ENCODE results near the gene ERO1B. TPM values are rescaled to one million over a fixed set of nuclear protein-coding genes. Genes with fewer than 3 reads are reported as not detected.

ERO1B gene
- total RNA-seq, 1 experiment from 2014 or later, result 3.2 TPM

- TF ChIP-seq ERG (CRISPR knock-in tag; IDR thresholded peaks at IDR 0.05), result no peak
- no peak for TF ChIP-seq FOXP4 (CRISPR knock-in tag; IDR thresholded peaks at IDR 0.05)
- no peak for TF ChIP-seq USF1 (CRISPR knock-in tag; IDR thresholded peaks at IDR 0.05)
- TF ChIP-seq GABPB1 (CRISPR knock-in tag; IDR thresholded peaks at IDR 0.05), result no peak
Observed at GRCh38 chr1:236204039-236204438, 77.7 kb downstream of the ERO1B start (continued).

GRCh38 chr1:236201786-236202185 is 80.0 kb downstream of the ERO1B start:
- ATAC-seq (no peak), DNase-seq (ENCODE audit: low spot score) (no peak)
- Mint-ChIP-seq H3K4me3 (no peak overlapping the region), H3K27me3 (ENCODE audit: low read depth) (no peaks in the 10 kb centered on the region; the same call in 1 of the 2 replicates), H3K9me3 (peaks cover 42% of the 10 kb centered on the region), H3K36me3 (peaks cover 48% of the 10 kb centered on the region), H3K4me1 (peaks cover 8% of the 10 kb centered on the region), H3K27ac (no peak overlapping the region)
- POLR2A ChIA-PET, result no interaction called here
- CTCF ChIA-PET, result no interaction called here
- TF ChIP-seq PRDM15 (CRISPR knock-in tag; IDR thresholded peaks at IDR 0.05) (no peak), USF2 (CRISPR knock-in tag; IDR thresholded peaks at IDR 0.05) (no peak), MAX (CRISPR knock-in tag; IDR thresholded peaks at IDR 0.05) (no peak), NFE2L1 (CRISPR knock-in tag; IDR thresholded peaks at IDR 0.05) (no peak), ZNF512 (CRISPR knock-in tag; IDR thresholded peaks at IDR 0.05; ENCODE audit: borderline replicate concordance) (no peak), FOXP1 (CRISPR knock-in tag; IDR thresholded peaks at IDR 0.05; ENCODE audit: borderline replicate concordance) (no peak), FOXK1 (CRISPR knock-in tag; IDR thresholded peaks at IDR 0.05) (no peak), IRF1 (CRISPR knock-in tag; IDR thresholded peaks at IDR 0.05) (no peak), EMX1 (CRISPR knock-in tag; IDR thresholded peaks at IDR 0.05) (no peak), ZNF219 (CRISPR knock-in tag; IDR thresholded peaks at IDR 0.05; ENCODE audit: borderline replicate concordance) (no peak), AFF4 (CRISPR knock-in tag; IDR thresholded peaks at IDR 0.05; ENCODE audit: borderline replicate concordance) (no peak), SP1 (CRISPR knock-in tag; conservative IDR thresholded peaks at IDR 0.05) (no peak), GABPB1 (CRISPR knock-in tag; IDR thresholded peaks at IDR 0.05) (no peak), NFATC4 (CRISPR knock-in tag; IDR thresholded peaks at IDR 0.05) (no peak)

Measured in WTC11 (cell line).